ENCODE measurements around the gene RASAL1. TPM values are rescaled to one million over a fixed set of nuclear protein-coding genes. Genes with fewer than 3 reads are reported as not detected.

Gene RASAL1
- total and polyA plus RNA-seq, 10 donors, result 0.13 to 1.7 (median 0.62) TPM; not detected in 2

DNA sequence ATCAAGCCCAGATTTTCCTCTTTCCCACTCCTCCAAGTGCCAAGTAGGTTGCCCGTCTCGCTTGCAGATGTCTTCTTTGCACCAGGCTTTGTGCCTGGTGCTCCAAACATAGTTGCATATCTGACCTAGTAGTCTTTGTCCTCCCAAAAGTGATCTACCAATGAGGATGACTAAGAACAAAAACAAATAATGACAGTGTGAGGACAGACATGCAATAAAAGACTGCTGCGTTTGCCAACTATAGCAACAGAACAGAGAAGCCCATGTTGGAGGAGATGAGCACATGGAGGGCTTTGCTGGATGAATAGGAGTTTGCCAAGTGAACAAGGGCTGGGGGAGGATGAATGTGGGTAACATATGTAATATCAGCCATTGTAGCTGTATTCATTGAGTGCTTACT lies 63.4 kb downstream of the RASAL1 start:
- Histone ChIP-seq H3K27me3 (replicated peaks in 1 of 7) (peaks cover 0 to 3% (median 0%) of the 10 kb centered on the region in 7 donors), H3K27ac (peak overlapping the region; percentile 55 to 88 (median 80)), H3K36me3 (peaks cover 0 to 13% (median 0%) of the 10 kb centered on the region in 6 donors), H3K4me3 (no peak overlapping the region), H3K9me3 (no peaks in the 10 kb centered on the region), H3K4me1 (peaks cover 41 to 100% (median 96%) of the 10 kb centered on the region in 6 donors)
- TF ChIP-seq POLR2AphosphoS5 (IDR thresholded peaks at IDR 0.05), result no peak
- no peak for TF ChIP-seq POLR2A (IDR thresholded peaks at IDR 0.05)
- TF ChIP-seq, protein P1, sequence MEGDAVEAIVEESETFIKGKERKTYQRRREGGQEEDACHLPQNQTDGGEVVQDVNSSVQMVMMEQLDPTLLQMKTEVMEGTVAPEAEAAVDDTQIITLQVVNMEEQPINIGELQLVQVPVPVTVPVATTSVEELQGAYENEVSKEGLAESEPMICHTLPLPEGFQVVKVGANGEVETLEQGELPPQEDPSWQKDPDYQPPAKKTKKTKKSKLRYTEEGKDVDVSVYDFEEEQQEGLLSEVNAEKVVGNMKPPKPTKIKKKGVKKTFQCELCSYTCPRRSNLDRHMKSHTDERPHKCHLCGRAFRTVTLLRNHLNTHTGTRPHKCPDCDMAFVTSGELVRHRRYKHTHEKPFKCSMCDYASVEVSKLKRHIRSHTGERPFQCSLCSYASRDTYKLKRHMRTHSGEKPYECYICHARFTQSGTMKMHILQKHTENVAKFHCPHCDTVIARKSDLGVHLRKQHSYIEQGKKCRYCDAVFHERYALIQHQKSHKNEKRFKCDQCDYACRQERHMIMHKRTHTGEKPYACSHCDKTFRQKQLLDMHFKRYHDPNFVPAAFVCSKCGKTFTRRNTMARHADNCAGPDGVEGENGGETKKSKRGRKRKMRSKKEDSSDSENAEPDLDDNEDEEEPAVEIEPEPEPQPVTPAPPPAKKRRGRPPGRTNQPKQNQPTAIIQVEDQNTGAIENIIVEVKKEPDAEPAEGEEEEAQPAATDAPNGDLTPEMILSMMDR (IDR thresholded peaks at IDR 0.05 in 8 of 11, conservative IDR thresholded peaks at IDR 0.05 in 3 of 11), result no peak
- intact Hi-C loops (cut with DNase I; ENCODE audit: low total_unique reads), result no loop called here
- no peak for DNase-seq
- 63 to 86% (median 85%) methylated on average over 3 of the region's 3 CpGs for WGBS, 5 donors

DNA sequence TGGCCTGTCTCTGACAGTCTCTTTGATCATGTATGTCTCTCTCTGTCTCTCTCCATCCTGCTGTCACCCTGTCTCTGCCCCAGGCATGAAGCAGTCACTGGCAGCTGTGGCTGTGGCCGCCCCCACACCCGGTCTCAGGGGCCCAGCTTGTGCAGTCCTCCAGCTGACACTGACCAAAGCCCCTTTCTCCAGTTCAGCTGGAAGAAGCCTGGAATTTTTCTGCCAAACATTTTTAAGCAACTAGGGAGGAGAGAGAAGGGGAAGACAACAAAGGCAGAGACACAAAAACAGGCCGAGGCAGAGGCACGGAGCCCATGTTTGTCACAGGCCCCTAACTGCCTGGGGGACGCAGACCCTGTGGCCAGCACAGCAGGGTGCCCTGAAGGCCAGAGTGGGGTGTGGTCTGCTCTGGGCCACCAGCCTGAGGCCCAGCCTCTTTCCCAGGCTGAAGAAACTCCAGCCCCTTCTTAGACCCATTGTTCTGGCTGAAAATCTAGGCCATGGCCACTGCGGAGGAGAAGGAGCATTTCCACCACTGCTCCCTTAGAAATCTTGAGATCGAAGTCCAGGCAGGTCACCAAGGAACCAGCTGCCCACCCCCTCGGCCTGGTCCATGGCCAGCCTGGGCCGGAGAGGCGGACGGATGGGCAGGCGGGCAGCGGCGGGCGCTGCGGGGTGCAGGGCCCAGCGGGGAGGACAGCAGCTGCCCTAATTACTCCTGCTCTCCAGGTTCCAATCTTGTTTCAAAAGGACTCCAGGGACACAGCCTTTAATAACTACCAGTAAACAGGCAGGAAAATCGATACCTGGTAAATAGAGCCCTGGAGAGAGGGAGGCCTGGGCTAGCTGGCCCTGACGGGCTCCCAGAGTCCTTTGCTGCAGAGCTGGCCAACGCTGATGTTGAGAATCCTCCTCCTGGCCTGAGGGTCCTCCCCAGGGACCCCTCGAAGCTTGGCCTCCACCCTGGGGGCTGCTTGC lies 64.1 kb downstream of the RASAL1 start:
- Histone ChIP-seq H3K36me3 (peaks cover 0 to 18% (median 0%) of the 10 kb centered on the region in 6 donors), H3K4me3 (peak overlapping the region in 3 of 8 donors; percentile 10 to 57 (median 16)), H3K4me1 (peaks cover 41 to 100% (median 97%) of the 10 kb centered on the region in 6 donors), H3K27me3 (replicated peaks in 1 of 7) (no peaks in the 10 kb centered on the region), H3K27ac (peak overlapping the region; percentile 55 to 88 (median 80)), H3K9me3 (no peaks in the 10 kb centered on the region)
- peak; percentile 68 for DNase-seq
- intact Hi-C loops (cut with DNase I; ENCODE audit: low total_unique reads), result no loop called here
- WGBS, 5 donors, result 70 to 85% (median 83%) methylated on average over 21 of the region's 21 CpGs
- TF ChIP-seq POLR2AphosphoS5 (IDR thresholded peaks at IDR 0.05) (peak in 1 of 3 donors; percentile 58), POLR2A (IDR thresholded peaks at IDR 0.05) (no peak)

DNA sequence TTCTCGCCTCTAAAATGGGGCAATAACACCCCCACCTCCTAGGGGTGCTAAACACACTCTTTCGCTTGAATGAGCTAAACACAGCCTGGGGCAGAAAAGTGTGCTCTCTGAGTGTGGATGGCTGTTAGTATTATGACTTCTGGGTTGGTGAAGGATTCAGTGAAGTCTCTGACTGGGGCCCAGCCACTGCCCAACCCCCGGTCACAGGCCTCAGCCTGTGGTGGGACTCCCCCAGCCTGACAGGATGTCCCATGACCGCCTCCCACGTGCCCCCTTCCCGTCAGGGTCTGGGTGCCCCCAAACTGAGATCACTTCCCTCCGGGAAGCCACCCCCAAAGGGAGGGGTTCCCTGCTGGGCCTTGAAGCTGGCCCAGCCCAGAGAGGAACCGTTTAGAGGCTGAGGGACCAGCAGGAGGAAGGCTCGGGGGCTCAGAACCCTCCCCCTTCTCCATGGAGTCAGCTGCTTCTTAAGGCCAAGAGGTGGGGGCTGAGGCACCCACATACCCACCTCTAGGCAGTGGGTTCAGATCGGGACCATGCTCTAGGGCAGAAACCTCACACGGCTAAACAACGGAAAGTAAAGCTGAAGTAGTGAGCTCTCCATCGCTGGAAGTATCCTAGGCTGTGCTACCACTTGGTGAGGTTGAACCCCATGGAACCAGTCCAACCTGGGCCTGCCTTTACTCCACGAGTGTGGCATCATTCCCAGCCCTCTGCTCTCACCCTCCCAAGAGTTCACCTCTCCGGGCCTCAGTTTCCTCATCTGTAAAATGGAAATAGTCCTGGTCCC lies 65.2 kb downstream of the RASAL1 start:
- peak; percentile 95 for DNase-seq
- H3K36me3 ChIP-seq, result peaks cover 0 to 18% (median 0%) of the 10 kb centered on the region in 6 donors
- no peaks in the 10 kb centered on the region for H3K27me3 ChIP-seq (replicated peaks in 1 of 7)
- no peaks in the 10 kb centered on the region for H3K9me3 ChIP-seq
- peak overlapping the region in 5 of 8 donors; percentile 3 to 57 (median 10) for H3K4me3 ChIP-seq
- H3K4me1 ChIP-seq, result peaks cover 40 to 100% (median 98%) of the 10 kb centered on the region in 6 donors
- intact Hi-C loops (cut with DNase I; ENCODE audit: low total_unique reads), result no loop called here
- peak overlapping the region; percentile 55 to 88 (median 80) for H3K27ac ChIP-seq
- 27 to 41% (median 33%) methylated on average over 9 to 15 of the region's 15 CpGs for WGBS, 5 donors
- TF ChIP-seq POLR2A (IDR thresholded peaks at IDR 0.05) (no peak), POLR2AphosphoS5 (IDR thresholded peaks at IDR 0.05) (peak; percentile 90 to 91 (median 90))

DNA sequence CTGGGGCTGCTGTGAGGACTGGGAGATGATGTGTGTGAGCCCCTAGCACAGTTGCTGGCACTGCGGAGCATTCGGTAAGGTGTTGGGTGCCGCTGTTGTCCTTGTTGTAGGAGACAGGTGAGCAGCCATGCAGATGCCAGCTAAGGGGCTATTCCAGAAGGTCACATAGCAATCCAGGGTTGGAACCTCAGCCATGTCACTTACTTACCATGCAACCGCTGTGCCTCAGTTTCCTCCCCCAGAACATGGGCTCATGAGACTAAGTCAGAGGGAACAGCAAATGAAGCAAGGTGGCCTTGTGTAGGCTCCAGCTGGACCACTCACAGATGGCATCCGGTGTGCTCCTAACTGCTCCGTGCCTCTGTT lies 65.8 kb downstream of the RASAL1 start:
- Histone ChIP-seq H3K4me1 (peaks cover 45 to 100% (median 98%) of the 10 kb centered on the region in 6 donors), H3K27ac (peak overlapping the region; percentile 22 to 88 (median 80)), H3K27me3 (replicated peaks in 1 of 7) (no peaks in the 10 kb centered on the region), H3K9me3 (no peaks in the 10 kb centered on the region), H3K36me3 (peaks cover 0 to 18% (median 0%) of the 10 kb centered on the region in 6 donors), H3K4me3 (peak overlapping the region in 1 of 8 donors; percentile 57)
- intact Hi-C loops (cut with DNase I; ENCODE audit: low total_unique reads), result no loop called here
- DNase-seq, result peak; percentile 67
- WGBS, 5 donors, result 72 to 86% (median 79%) methylated on average over 6 of the region's 6 CpGs
- TF ChIP-seq POLR2AphosphoS5 (IDR thresholded peaks at IDR 0.05), result no peak
- TF ChIP-seq, protein P1 (IDR thresholded peaks at IDR 0.05 in 8 of 11, conservative IDR thresholded peaks at IDR 0.05 in 3 of 11), result no peak
- no peak for TF ChIP-seq POLR2A (IDR thresholded peaks at IDR 0.05)
